Measurements from ENCODE around the gene ELAVL2. TPM values are rescaled to one million over a fixed set of nuclear protein-coding genes. Genes with fewer than 3 reads are reported as not detected.

The ELAVL2 gene
- total RNA-seq, 3 donors from 2014 or later, result not detected

- Mint-ChIP-seq H3K9me3 (peaks cover 3% of the 10 kb centered on the region), H3K4me3 (no peak overlapping the region), H3K36me3 (ENCODE audit: insufficient read depth) (no peaks in the 10 kb centered on the region), H3K4me1 (ENCODE audit: low read depth) (no peaks in the 10 kb centered on the region), H3K27me3 (ENCODE audit: low read depth) (no peaks in the 10 kb centered on the region)
- ATAC-seq, result no peak
- no peak for DNase-seq
Observed at GRCh38 chr9:23659346-23660006, 166.6 kb downstream of the ELAVL2 start.

GRCh38 chr9:23658376-23659258 is 167.4 kb downstream of the ELAVL2 start:
- no peaks in the 10 kb centered on the region for H3K27me3 Mint-ChIP-seq (ENCODE audit: low read depth)
- H3K9me3 Mint-ChIP-seq, result peaks cover 3% of the 10 kb centered on the region
- ATAC-seq (no peak), DNase-seq (no peak)
- H3K36me3 Mint-ChIP-seq (ENCODE audit: insufficient read depth), result no peaks in the 10 kb centered on the region
- H3K4me1 Mint-ChIP-seq (ENCODE audit: low read depth), result no peaks in the 10 kb centered on the region
- H3K4me3 Mint-ChIP-seq, result no peak overlapping the region

GRCh38 chr9:23651051-23651450 is 175.0 kb downstream of the ELAVL2 start:
- H3K36me3 Mint-ChIP-seq (ENCODE audit: insufficient read depth), result no peaks in the 10 kb centered on the region
- H3K4me1 Mint-ChIP-seq (ENCODE audit: low read depth), result no peaks in the 10 kb centered on the region
- H3K27me3 Mint-ChIP-seq (ENCODE audit: low read depth), result no peaks in the 10 kb centered on the region
- no peak for DNase-seq
- H3K4me3 Mint-ChIP-seq, result no peak overlapping the region
- H3K9me3 Mint-ChIP-seq, result peaks cover 5% of the 10 kb centered on the region
- no peak for ATAC-seq

- H3K4me3 Mint-ChIP-seq, result no peak overlapping the region
- no peaks in the 10 kb centered on the region for H3K4me1 Mint-ChIP-seq (ENCODE audit: low read depth)
- H3K9me3 Mint-ChIP-seq, result peaks cover 5% of the 10 kb centered on the region
- H3K36me3 Mint-ChIP-seq (ENCODE audit: insufficient read depth), result no peaks in the 10 kb centered on the region
- H3K27me3 Mint-ChIP-seq (ENCODE audit: low read depth), result no peaks in the 10 kb centered on the region
- no peak for ATAC-seq
- DNase-seq, result no peak
Observed at GRCh38 chr9:23648651-23649050, 177.4 kb downstream of the ELAVL2 start.

GRCh38 chr9:23644896-23645295 is 181.1 kb downstream of the ELAVL2 start:
- Mint-ChIP-seq H3K27me3 (ENCODE audit: low read depth) (no peaks in the 10 kb centered on the region), H3K4me3 (no peak overlapping the region), H3K9me3 (no peaks in the 10 kb centered on the region), H3K4me1 (ENCODE audit: low read depth) (no peaks in the 10 kb centered on the region), H3K36me3 (ENCODE audit: insufficient read depth) (no peaks in the 10 kb centered on the region)
- DNase-seq (no peak), ATAC-seq (no peak)

- ATAC-seq, result no peak
- H3K9me3 Mint-ChIP-seq, result peaks cover 4% of the 10 kb centered on the region
- H3K4me1 Mint-ChIP-seq (ENCODE audit: low read depth), result no peaks in the 10 kb centered on the region
- DNase-seq, result no peak
- H3K36me3 Mint-ChIP-seq (ENCODE audit: insufficient read depth), result no peaks in the 10 kb centered on the region
- H3K4me3 Mint-ChIP-seq, result no peak overlapping the region
- H3K27me3 Mint-ChIP-seq (ENCODE audit: low read depth), result no peaks in the 10 kb centered on the region
Observed at GRCh38 chr9:23644326-23644725, 181.7 kb downstream of the ELAVL2 start.

- Mint-ChIP-seq H3K27me3 (ENCODE audit: low read depth) (no peaks in the 10 kb centered on the region), H3K4me3 (no peak overlapping the region), H3K4me1 (ENCODE audit: low read depth) (no peaks in the 10 kb centered on the region), H3K36me3 (ENCODE audit: insufficient read depth) (no peaks in the 10 kb centered on the region), H3K9me3 (peaks cover 4% of the 10 kb centered on the region)
- ATAC-seq (no peak), DNase-seq (no peak)
Observed at GRCh38 chr9:23643656-23644258, 182.3 kb downstream of the ELAVL2 start.

Measured in activated T-cell treated with anti-CD3 and anti-CD28 coated beads, Interleukin-2, amount 50 U/mL, for 4 hours (primary cell).